NK-92 (cell line): ENCODE measurements around the gene PCSK5.

Experiments used
- DNase-seq: peaks from one replicate; lab custom pipeline; 2025; ENCODE audit not compliant: unreplicated experiment; lab: John Stamatoyannopoulos, UW

Gene PCSK5

DNA sequence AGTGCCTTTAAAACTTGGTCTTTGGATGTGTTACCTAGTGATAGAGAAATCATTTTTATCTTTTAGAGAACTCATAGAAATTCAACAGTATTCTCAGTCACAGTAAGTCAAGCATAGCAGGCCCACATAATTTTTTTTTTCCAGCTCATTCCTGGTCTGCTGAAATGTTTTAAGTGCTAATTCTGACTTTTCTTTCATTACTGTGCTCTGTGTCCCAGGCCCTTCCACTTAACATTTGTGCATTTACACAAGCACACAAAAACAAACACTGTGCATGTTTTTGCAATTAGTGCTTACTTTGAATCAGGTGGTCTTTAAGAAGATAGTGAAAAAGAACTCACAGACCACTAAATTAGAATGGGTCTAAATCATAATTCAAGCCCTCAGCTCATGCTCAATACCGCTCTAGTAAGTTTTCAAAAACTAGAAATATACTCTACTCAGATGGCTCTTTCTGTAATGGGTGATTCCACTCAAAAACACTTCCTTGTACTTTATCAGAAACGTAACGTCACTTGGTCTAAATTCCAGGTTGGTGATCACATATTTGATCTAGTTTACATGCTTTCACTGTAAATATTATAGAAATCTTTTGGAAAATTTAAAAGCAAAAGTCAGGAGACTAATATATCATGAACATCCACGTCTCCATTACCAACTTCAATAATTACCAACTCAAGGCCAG is 107.8 kb downstream of the PCSK5 start:
- no peak for DNase-seq

DNA sequence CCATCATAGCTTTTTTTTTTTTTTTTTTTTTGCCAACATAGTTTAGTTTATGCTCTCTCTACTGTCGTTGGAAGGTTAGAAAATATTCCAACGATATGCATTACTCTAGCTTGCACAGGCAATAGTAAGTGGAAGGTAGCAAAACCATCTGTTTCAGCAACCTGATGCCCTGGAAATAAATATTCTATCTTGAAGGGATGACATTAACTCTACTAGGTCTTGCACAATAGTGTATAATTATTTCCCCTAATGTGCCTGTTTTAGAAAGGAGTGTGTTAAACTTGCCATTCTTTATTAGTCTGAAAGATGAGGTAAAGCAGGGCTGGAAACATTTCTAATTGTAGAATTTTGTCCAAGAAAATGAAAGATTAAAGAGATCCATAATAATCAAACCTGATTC is 111.0 kb downstream of the PCSK5 start:
- DNase-seq = no peak

- no peak for DNase-seq
Observed at GRCh38 chr9:76003041-76003440, 112.6 kb downstream of the PCSK5 start.

- no peak for DNase-seq
Observed at GRCh38 chr9:76004526-76004925, 114.1 kb downstream of the PCSK5 start.

- DNase-seq = no peak
Observed at GRCh38 chr9:76007935-76008334, 117.5 kb downstream of the PCSK5 start.

DNA sequence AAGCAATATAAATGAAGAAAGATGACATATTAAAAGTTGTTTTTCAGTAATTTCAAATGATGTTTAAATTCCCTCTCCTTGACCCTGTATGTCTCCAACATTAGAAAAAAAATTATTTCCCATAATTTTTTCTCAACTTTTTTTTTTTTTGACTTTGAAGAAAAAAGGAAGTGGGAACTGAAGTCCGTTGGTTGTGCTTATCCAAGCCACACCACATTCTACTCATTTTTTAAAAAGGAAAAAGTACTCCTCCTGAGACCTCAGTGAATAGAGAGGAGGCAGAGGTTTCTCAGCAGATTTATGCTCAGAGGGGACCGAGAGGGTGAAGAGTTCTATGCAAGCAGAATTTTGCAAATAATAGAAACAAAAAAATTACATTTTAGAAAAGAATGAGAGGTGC is 123.3 kb downstream of the PCSK5 start:
- no peak for DNase-seq

DNA sequence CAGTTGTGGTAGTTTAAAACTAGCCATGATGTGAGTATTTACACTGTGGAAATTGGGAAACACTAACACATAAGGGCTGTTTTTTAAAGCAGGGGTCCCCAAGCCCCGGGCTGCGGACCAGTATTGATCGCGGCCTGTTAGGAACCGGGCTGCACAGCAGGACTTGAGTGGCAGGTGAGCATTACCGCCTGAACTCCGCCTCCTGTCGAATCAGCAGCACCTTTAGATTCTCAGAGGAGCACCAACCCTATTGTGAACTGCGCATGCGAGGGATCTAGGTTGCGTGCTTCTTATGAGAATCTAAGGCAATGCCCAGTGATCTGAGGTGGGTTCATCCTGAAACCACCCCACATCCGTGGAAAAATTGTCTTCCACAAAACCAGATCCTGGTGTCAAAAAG is 127.8 kb downstream of the PCSK5 start:
- no peak for DNase-seq

DNA sequence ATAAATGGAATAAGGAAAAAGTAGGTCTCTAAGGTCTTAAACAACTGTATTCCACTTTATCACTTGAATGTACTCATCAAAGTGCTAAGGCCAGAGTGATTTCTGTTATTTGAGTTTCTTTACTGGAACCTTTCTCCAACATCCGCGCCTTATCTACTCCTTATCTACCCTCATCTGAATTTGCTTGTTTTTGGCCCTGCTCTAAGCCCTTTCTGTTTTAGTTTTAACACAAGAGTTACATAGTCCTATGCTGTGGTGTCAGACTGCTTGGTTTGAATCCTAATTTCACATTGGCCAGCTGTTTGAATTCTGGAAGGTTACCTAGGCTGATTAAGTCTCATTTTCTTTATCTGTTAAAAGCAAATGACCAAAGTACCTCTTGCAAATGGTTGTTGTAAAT is 128.3 kb downstream of the PCSK5 start:
- DNase-seq = no peak

DNA sequence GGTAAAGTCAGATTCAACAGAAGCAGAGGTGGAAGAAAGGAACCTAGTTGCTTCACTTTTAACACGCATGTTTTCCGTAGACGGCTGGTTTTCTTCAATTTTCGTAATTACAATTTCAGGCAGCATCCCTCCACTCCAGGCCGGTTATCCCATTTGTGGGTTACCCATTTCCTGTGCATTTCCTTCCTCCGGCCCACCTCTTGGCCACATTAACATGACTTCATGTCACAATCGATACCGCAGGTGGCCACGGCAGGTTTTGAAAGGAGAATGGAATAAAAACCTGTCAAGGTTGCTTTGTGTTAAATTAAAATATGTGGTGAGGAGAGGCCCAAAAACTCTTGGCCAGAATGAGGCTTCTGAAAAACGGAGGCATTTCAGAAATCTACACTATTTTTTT is 130.2 kb downstream of the PCSK5 start:
- no peak for DNase-seq

GRCh38 chr9:76022317-76022716 is 131.8 kb downstream of the PCSK5 start:
- no peak for DNase-seq

GRCh38 chr9:76023715-76024195 is 133.3 kb downstream of the PCSK5 start:
- DNase-seq = no peak

DNA sequence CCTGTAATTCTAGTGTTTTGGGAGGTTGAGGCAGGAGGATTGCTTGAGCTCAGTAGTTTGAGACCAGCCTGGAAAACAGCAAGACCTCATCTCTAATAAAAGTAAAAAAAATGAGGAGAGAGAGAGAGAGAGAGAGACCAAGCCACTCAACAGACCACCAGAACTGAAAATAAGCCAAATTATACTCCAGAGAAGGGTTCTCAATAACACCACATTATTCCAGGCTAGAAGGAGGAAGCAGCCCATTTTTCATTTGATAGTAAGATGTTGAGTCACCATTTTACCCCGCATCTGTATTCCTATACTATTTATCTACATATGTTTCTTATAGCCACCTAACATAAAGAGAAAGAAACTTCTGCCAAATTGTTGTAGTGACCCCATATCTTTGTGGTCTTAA is 134.8 kb downstream of the PCSK5 start:
- DNase-seq = no peak

DNA sequence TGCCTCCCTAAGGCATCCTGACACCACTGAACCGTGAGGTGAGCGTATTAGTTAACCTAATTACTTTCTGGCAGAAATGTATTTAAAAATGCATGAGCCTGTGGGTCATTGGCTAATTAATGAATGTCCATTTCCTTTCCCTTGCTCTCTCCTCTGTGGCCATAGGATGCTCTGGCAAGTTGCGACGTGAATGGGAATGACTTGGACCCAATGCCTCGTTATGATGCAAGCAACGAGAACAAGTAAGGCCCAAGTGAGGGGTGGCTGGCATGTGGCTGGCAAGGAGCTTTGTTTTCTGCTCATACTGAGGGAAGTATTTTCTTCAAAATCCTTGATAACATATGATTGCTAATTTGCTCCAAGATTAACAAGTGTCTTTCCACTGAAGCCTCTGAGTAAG is 136.3 kb downstream of the PCSK5 start:
- DNase-seq = no peak

- no peak for DNase-seq
Observed at GRCh38 chr9:76027416-76027815, 136.9 kb downstream of the PCSK5 start.

DNA sequence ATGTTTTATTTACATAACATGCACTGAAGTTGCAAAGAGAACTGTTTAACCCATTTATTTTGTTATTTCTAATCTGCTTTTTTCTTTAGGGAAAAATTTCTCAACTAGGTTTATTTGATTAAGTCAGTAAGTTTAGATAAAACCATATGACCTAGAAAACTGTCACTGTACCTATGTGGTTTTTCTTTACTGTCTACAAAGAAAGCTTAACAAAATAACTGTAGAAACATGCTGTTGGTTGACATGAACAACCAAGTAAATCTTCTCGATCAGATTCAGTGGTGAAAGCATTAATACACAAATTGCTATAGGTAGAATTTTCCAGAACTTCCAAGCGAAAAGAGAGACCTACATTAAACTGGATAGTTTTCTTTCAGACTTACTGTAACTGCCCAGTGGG is 137.4 kb downstream of the PCSK5 start:
- no peak for DNase-seq

DNA sequence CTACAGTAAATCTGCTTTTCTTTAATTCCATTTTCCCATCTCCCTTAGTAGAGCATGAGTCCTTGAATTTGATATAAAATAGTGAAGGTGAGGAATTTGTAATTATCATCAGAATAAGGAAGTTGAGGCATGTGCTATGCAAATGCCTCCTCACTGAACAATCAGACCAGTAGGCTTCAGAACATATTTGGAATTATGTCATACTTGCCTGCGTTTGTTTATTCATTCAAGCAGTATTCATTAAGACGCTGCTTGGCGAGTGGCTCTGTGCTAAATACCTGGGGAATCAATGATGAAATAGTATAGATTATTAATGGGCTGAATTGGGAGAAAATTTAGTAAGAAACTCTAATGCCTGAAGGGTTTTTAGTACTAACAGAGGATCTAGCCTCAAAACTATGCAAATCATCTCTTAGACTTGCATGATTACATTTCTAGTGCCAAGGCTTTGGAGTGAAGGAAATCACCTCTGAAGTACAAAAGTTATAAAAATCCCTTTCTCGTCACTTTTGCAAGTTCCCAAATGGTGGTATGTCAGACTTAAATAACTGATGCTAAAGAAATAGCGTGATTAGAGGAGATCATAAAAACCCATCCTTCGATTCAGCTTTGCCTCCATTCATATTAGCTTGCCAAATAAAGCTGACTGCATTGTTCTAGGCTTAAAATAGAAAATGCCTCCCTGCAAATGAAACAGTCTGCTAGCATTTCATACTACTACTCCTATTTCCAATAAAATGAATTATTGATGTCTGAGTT is 141.7 kb downstream of the PCSK5 start:
- DNase-seq = no peak

DNA sequence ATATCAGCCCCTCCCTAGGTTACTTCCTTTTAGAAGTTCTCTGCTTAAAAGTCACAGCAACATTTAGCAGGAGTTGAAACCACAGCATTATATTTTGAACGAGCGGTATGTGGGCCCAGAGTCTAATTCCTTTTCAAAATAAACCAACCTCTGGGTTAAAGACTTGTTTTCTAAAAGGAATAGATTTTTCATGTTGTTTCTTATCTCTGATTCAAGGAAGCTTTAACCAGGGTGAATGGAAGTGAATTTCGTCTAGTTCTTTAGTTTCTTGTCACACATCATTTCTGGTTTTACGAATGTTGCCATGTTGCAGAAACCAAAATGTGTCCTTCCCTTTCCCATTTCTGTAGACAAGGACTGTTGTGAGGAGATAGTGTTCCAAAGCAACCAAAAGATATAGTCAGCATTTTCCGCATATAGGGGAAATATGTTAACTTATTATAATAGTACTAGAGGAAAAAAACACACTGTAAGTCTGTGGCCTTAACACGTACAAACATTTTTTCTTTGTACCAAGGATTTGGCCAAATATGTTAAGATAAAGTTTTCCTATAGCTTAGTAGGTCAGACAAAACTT is 142.4 kb downstream of the PCSK5 start:
- DNase-seq = no peak

- DNase-seq = no peak
Observed at GRCh38 chr9:76034049-76034448, 143.6 kb downstream of the PCSK5 start.

DNA sequence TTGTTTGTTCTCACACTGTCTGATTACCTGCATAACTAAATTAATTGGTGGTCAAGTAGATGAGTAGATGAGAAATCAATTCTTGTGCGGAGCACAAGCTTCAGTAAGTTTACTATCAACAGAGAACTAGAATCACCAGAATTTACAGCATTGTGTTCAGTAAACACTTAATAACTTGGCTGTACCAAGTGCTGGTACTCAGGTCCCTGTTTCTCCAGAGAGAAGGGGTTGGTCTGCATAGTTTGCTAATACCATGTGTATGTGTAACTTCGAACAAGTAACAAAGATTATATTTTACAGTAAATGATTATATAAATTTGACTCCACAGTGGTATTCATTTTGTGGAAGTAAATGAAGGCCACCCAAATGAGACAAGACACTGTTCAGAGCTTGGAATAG is 146.3 kb downstream of the PCSK5 start:
- no peak for DNase-seq

- DNase-seq = no peak
Observed at GRCh38 chr9:76037587-76038225, 147.2 kb downstream of the PCSK5 start.

- no peak for DNase-seq
Observed at GRCh38 chr9:76038431-76038830, 148.0 kb downstream of the PCSK5 start.
